Uterus (tissue), 4 donors: Measurements from ENCODE around the gene DDX41. TPM values are rescaled to one million over a fixed set of nuclear protein-coding genes. Genes with fewer than 3 reads are reported as not detected.

Source experiments
- DNase-seq, 2 donors: peaks; one replicate each; pipeline ENCODE4 v3.0.0-alpha.2; 2019 to 2020
- H3K27ac ChIP-seq, 2 donors: fragments of 200-600 bp; sonication (generic); 1 replicate in 1 of 2; 2 replicates in 1 of 2; pipeline ENCODE4 v1.5.1; 2016 to 2018
- H3K27me3 ChIP-seq, 2 donors: fragments of 200-600 bp; sonication (generic); one replicate each; pipeline ENCODE4 v1.5.1; 2018 to 2019; ENCODE audit warnings: control low read depth in 1 of 2
- H3K36me3 ChIP-seq, 2 donors: fragments of 200-600 bp; sonication (generic); one replicate each; pipeline ENCODE4 v1.5.1; 2019; ENCODE audit warnings: control low read depth in 1 of 2
- H3K4me1 ChIP-seq, 2 donors: fragments of 200-600 bp; sonication (generic); one replicate each; pipeline ENCODE4 v1.5.1; 2018 to 2019; ENCODE audit warnings: control low read depth in 1 of 2
- H3K4me3 ChIP-seq, 2 donors: fragments of 200-600 bp; sonication (generic); 1 replicate in 1 of 2; 2 replicates in 1 of 2; pipeline ENCODE4 v1.5.1; 2018 to 2019; ENCODE audit warnings: mild to moderate bottlenecking in 1 of 2
- H3K9me3 ChIP-seq, 2 donors: fragments of 200-600 bp; sonication (generic); one replicate each; pipeline ENCODE4 v1.5.1; 2019; ENCODE audit warnings: control low read depth in 1 of 2
- CTCF ChIP-seq, 4 experiments: fragments of 200-600 bp in 2 of 4; fragments of 450-650 bp in 2 of 4; sonication (generic) in 2 of 4; IDR thresholded peaks; one replicate each; pipeline ENCODE4 v1.5.1; 2016 to 2019; ENCODE audit warnings: antibody characterized with exemption in 4 of 4, mild to moderate bottlenecking in 2 of 4, moderate library complexity in 1 of 4
- POLR2A ChIP-seq, 2 donors: fragments of 450-650 bp; IDR thresholded peaks; one replicate each; pipeline ENCODE4 v1.6.1; 2016; ENCODE audit warnings: antibody characterized with exemption in 2 of 2, mild to moderate bottlenecking in 1 of 2, moderate library complexity in 1 of 2
- intact Hi-C: fragments of 100-400 bp; cut with DNase I; formaldehyde crosslinking; loops from one replicate; pipeline ENCODE4 v1.15.1; 2023; ENCODE audit warnings: low total_unique reads
- total RNA-seq, 4 donors: library from RNA; depleted of rRNA in 3 of 4; stranded (reverse); fragments of >200 nt in 3 of 4; gene quantifications; one replicate each; pipeline versions ENCODE4 v1.1.0 to v1.2.4, GENCODE V29; 2014 to 2023
- donor health status: DM: yes; HTN: yes; CAD: no.

The DDX41 gene
- total RNA-seq, 4 donors from 2014 or later, result 61.0 to 146 (median 95.6) TPM

GRCh38 chr5:177494346-177495195 lies 22.2 kb downstream of the DDX41 start:
- TF ChIP-seq CTCF (IDR thresholded peaks at IDR 0.05) (peak in 3 of 4 experiments; percentile 21 to 28 (median 28)), POLR2A (IDR thresholded peaks at IDR 0.05) (no peak)
- intact Hi-C loops, result no loop called here
- H3K27me3 ChIP-seq, result no peaks in the 10 kb centered on the region
- H3K9me3 ChIP-seq, result no peaks in the 10 kb centered on the region
- peak; percentile 88 to 93 for DNase-seq
- peaks cover 17 to 44% of the 10 kb centered on the region in 2 donors for H3K4me1 ChIP-seq
- H3K36me3 ChIP-seq, result no peaks in the 10 kb centered on the region
- H3K4me3 ChIP-seq, result peak overlapping the region; percentile 64 to 74
- H3K27ac ChIP-seq, result peak overlapping the region; percentile 97 to 98

DNA sequence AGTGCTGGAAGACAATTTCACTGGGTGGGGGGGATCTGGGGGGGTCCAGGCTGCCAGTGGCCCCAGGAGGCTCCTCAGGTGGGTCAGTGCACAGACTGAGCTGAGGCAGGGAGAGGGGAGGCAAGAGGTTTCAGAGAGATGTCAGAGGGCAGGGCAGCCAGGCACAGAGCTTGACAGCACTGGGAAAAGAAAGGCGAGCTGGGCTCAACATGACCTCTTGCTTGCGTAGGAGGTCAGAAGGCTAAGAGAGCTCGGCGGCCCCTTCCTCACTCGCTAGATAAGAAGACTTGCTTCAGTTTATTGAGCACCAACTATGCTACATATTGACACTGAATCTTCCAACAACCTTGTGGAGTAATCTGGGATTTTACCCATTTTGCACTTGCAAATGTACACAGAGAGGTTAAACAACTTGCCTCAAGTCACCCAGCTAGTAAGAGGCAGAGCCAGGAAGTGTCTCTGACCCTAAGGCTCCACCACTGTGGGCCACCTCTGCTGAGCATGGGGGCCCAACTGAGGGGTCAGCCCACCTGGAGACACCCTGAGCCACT lies 22.9 kb downstream of the DDX41 start:
- TF ChIP-seq CTCF (IDR thresholded peaks at IDR 0.05), result no peak
- TF ChIP-seq POLR2A (IDR thresholded peaks at IDR 0.05), result no peak
- no peak for DNase-seq
- Histone ChIP-seq H3K36me3 (no peaks in the 10 kb centered on the region), H3K27me3 (no peaks in the 10 kb centered on the region), H3K9me3 (no peaks in the 10 kb centered on the region), H3K4me3 (peak overlapping the region in 1 of 2 donors; percentile 64), H3K27ac (peak overlapping the region; percentile 97 to 98), H3K4me1 (peaks cover 17 to 44% of the 10 kb centered on the region in 2 donors)
- intact Hi-C loops, result no loop called here

DNA sequence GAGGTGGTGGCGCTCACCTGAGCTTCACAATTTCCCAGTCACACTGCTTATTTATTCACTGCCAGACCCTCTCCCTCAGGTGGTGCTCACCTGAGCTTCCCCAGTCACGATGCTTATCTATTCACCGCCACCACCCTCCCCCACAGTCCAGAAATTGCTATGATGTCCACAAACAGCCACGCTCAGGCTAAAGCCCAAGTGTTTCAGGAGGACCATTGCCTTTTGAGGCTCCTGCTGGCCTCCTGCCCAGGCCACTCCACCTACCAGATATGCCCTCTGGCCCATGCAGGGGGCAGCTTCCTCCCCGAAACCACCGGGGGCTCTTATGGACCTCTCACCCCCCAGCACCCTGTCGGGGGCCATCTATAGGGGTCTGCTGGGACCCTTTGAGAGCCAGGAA lies 23.9 kb downstream of the DDX41 start:
- intact Hi-C loops, result no loop called here
- no peak for TF ChIP-seq POLR2A (IDR thresholded peaks at IDR 0.05)
- TF ChIP-seq CTCF (IDR thresholded peaks at IDR 0.05), result no peak
- no peaks in the 10 kb centered on the region for H3K36me3 ChIP-seq
- peak overlapping the region; percentile 97 to 98 for H3K27ac ChIP-seq
- peaks cover 17 to 38% of the 10 kb centered on the region in 2 donors for H3K4me1 ChIP-seq
- no peaks in the 10 kb centered on the region for H3K27me3 ChIP-seq
- no peak overlapping the region for H3K4me3 ChIP-seq
- DNase-seq, result peak in 1 of 2 donors; percentile 47
- no peaks in the 10 kb centered on the region for H3K9me3 ChIP-seq

GRCh38 chr5:177491983-177492746 lies 24.6 kb downstream of the DDX41 start:
- Histone ChIP-seq H3K9me3 (no peaks in the 10 kb centered on the region), H3K4me1 (peaks cover 17 to 38% of the 10 kb centered on the region in 2 donors), H3K36me3 (no peaks in the 10 kb centered on the region), H3K27ac (peak overlapping the region; percentile 97 to 98), H3K4me3 (no peak overlapping the region), H3K27me3 (no peaks in the 10 kb centered on the region)
- TF ChIP-seq CTCF (IDR thresholded peaks at IDR 0.05) (no peak), POLR2A (IDR thresholded peaks at IDR 0.05) (no peak)
- no peak for DNase-seq
- intact Hi-C loops, result no loop called here
